Testis (tissue), 5 donors: Measurements from ENCODE around the gene ME3. TPM values are rescaled to one million over a fixed set of nuclear protein-coding genes. Genes with fewer than 3 reads are reported as not detected.

Experiments
- DNase-seq: peaks from one replicate; pipeline ENCODE4 v3.0.0-alpha.2; 2019
- H3K27ac ChIP-seq, 2 donors: fragments of 200-600 bp; sonication (generic); one replicate each; pipeline ENCODE4 v1.5.1; 2019
- H3K27me3 ChIP-seq: fragments of 200-600 bp; sonication (generic); one replicate; pipeline ENCODE4 v1.5.1; 2019
- H3K36me3 ChIP-seq: fragments of 200-600 bp; sonication (generic); one replicate; pipeline ENCODE4 v1.5.1; 2017; ENCODE audit warnings: low read depth; ENCODE audit errors: missing control alignments
- H3K4me1 ChIP-seq: fragments of 200-600 bp; sonication (generic); one replicate; pipeline ENCODE4 v1.5.1; 2019
- H3K4me3 ChIP-seq, 2 donors: fragments of 200-600 bp; sonication (generic); one replicate each; pipeline ENCODE4 v1.5.1; 2017 to 2019
- H3K9me3 ChIP-seq: fragments of 200-600 bp; sonication (generic); one replicate; pipeline ENCODE4 v1.5.1; 2017
- CTCF ChIP-seq, 3 experiments: fragments of 450-650 bp in 2 of 3; fragments of 200-600 bp in 1 of 3; sonication (generic) in 1 of 3; IDR thresholded peaks; one replicate each; pipeline ENCODE4 v1.5.1; 2016 to 2019; ENCODE audit warnings: antibody characterized with exemption in 3 of 3, mild to moderate bottlenecking in 2 of 3, moderate library complexity in 1 of 3
- POLR2A ChIP-seq: fragments of 450-650 bp; IDR thresholded peaks from one replicate; pipeline ENCODE4 v1.6.1; 2017; ENCODE audit warnings: antibody characterized with exemption, mild to moderate bottlenecking, moderate library complexity
- WGBS, 2 donors: methylation state at CpG; one replicate each; pipeline ENCODE4 v1.1.5; 2018; 5-methylcytosine and 5-hydroxymethylcytosine counted together
- intact Hi-C: fragments of 100-400 bp; cut with DNase I; formaldehyde crosslinking; loops from one replicate; pipeline ENCODE4 v1.15.1; 2023; ENCODE audit warnings: low total_unique reads
- long read RNA-seq, 2 donors: transcript quantifications; one replicate each; lab custom pipeline, GENCODE V29; 2026
- polyA plus RNA-seq: library from polyadenylated mRNA; stranded (reverse); fragments of 350-450 nt; fragmentation: Illumina TruSeq; extraction: RNeasy Lipid Tissue Mini Kit (QIAGEN cat#74804); gene quantifications from one replicate; pipeline ENCODE4 v1.2.3, GENCODE V29; 2014; ENCODE audit warnings: low read depth, low replicate concordance; ENCODE audit not compliant: insufficient read depth
- total RNA-seq, 2 donors: library from RNA; depleted of rRNA; stranded (reverse); fragments of >200 nt; gene quantifications; one replicate each; pipeline ENCODE4 v1.2.3, GENCODE V29; 2016

Gene ME3
- total RNA-seq (100 to 1,000 TPM; 115 to 170 TPM), polyA plus RNA-seq (26.7 TPM)
- long read RNA-seq, donor 1, partial matches to known transcripts, result 17 of 25 reads
- long read RNA-seq, donor 1, other reads (novel, unspliced or antisense), result 0 of 25 reads
- long read RNA-seq, donor 2, partial matches to known transcripts, result 0 of 5 reads
- long read RNA-seq, donor 2, other reads (novel, unspliced or antisense), result 0 of 5 reads

GRCh38 chr11:86672007-86672621 lies at the start of gene ME3:
ME3 (minus strand) TSS chr11:86672616.
- DNase-seq, result peak; percentile 72
- H3K27ac ChIP-seq, result peak within 1 kb of the TSS; percentile 94 to 98
- no peaks in the 10 kb centered on the region for H3K36me3 ChIP-seq
- peaks cover 27% of the 10 kb centered on the region for H3K4me1 ChIP-seq
- no peaks in the 10 kb centered on the region for H3K9me3 ChIP-seq
- TF ChIP-seq CTCF (IDR thresholded peaks at IDR 0.05), result no peak
- peak within 1 kb of the TSS; percentile 72 to 88 for H3K4me3 ChIP-seq
- intact Hi-C loops, result no loop called here
- no peaks in the 10 kb centered on the region for H3K27me3 ChIP-seq
- WGBS, 2 donors, result 0% methylated on average over 1 to 50 of the region's 52 CpGs

- Histone ChIP-seq H3K36me3 (no peaks in the 10 kb centered on the region), H3K4me3 (no peak overlapping the region), H3K4me1 (peaks cover 11% of the 10 kb centered on the region), H3K9me3 (no peaks in the 10 kb centered on the region), H3K27me3 (no peaks in the 10 kb centered on the region), H3K27ac (peak overlapping the region; percentile 15 to 28)
- WGBS, 2 donors, result 53 to 69% methylated on average over 1 of the region's 1 CpG
- intact Hi-C loops, result no loop called here
- TF ChIP-seq POLR2A (no peak), CTCF (IDR thresholded peaks at IDR 0.05) (no peak)
- DNase-seq, result no peak
Observed at GRCh38 chr11:86722006-86722405, 49.6 kb upstream of the ME3 start.

GRCh38 chr11:86720546-86720945 lies 48.1 kb upstream of the ME3 start:
- no peak for TF ChIP-seq POLR2A
- TF ChIP-seq CTCF (IDR thresholded peaks at IDR 0.05), result no peak
- intact Hi-C loops, result no loop called here
- peaks cover 15% of the 10 kb centered on the region for H3K4me1 ChIP-seq
- WGBS, 2 donors, result 65 to 67% methylated on average over 2 of the region's 2 CpGs
- no peaks in the 10 kb centered on the region for H3K36me3 ChIP-seq
- H3K4me3 ChIP-seq, result no peak overlapping the region
- no peaks in the 10 kb centered on the region for H3K9me3 ChIP-seq
- H3K27me3 ChIP-seq, result no peaks in the 10 kb centered on the region
- DNase-seq, result peak; percentile 83
- H3K27ac ChIP-seq, result peak overlapping the region; percentile 3 to 43

GRCh38 chr11:86719781-86720463 lies 47.5 kb upstream of the ME3 start:
- TF ChIP-seq POLR2A (no peak), CTCF (IDR thresholded peaks at IDR 0.05) (no peak)
- Histone ChIP-seq H3K9me3 (no peaks in the 10 kb centered on the region), H3K4me1 (peaks cover 17% of the 10 kb centered on the region), H3K36me3 (no peaks in the 10 kb centered on the region), H3K4me3 (no peak overlapping the region), H3K27ac (peak overlapping the region; percentile 3 to 43), H3K27me3 (no peaks in the 10 kb centered on the region)
- 61 to 81% methylated on average over 1 of the region's 1 CpG for WGBS, 2 donors
- DNase-seq, result no peak
- intact Hi-C loops, result no loop called here
